Measurements from ENCODE around the gene WDR89.

DNA sequence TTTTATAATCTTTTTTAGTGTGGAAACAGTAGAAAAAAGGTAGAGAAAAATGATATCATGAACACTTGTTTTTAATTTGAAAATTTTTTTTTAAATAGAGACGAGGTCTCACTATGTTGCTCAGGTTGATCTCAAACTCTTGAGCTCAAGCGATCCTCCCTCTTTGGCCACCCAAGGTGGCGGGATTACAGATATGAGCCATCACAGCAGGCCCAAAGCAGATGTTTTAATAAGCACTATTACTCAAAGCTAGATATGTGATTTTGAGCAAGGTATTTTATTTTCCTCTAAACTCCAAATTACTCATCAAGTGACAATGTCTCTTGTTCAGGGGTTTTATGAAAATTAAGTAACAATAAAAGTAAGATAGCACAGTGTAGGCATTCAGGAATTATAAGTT, 10.7 kb upstream of the WDR89 start:
- TF ChIP-seq, protein P1, sequence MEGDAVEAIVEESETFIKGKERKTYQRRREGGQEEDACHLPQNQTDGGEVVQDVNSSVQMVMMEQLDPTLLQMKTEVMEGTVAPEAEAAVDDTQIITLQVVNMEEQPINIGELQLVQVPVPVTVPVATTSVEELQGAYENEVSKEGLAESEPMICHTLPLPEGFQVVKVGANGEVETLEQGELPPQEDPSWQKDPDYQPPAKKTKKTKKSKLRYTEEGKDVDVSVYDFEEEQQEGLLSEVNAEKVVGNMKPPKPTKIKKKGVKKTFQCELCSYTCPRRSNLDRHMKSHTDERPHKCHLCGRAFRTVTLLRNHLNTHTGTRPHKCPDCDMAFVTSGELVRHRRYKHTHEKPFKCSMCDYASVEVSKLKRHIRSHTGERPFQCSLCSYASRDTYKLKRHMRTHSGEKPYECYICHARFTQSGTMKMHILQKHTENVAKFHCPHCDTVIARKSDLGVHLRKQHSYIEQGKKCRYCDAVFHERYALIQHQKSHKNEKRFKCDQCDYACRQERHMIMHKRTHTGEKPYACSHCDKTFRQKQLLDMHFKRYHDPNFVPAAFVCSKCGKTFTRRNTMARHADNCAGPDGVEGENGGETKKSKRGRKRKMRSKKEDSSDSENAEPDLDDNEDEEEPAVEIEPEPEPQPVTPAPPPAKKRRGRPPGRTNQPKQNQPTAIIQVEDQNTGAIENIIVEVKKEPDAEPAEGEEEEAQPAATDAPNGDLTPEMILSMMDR (IDR thresholded peaks at IDR 0.05): no peak
- no peak for TF ChIP-seq POLR2A (IDR thresholded peaks at IDR 0.05)
